Ecto neural progenitor cell (in vitro differentiated cells): Measurements from ENCODE around the gene CNTNAP2.
"Not testable (repeated sequence)": the region's sequence is repeated elsewhere in the genome, so short reads cannot be mapped to it uniquely, and the experiment has no call there.

Experiments
- DNase-seq: peaks from one replicate; pipeline ENCODE4 v3.0.0-alpha.2; 2018; ENCODE audit warnings: low spot score

CNTNAP2 gene

GRCh38 chr7:147567043-147567442, 1450.4 kb downstream of the CNTNAP2 start:
- no peak for DNase-seq

GRCh38 chr7:147569116-147569913, 1452.7 kb downstream of the CNTNAP2 start:
- DNase-seq: no peak

GRCh38 chr7:147570390-147570789, 1453.8 kb downstream of the CNTNAP2 start:
- DNase-seq: no peak

GRCh38 chr7:147571436-147572185, 1455.0 kb downstream of the CNTNAP2 start:
- DNase-seq: no peak

GRCh38 chr7:147578196-147578595, 1461.6 kb downstream of the CNTNAP2 start:
- DNase-seq: no peak

GRCh38 chr7:147579148-147579547, 1462.5 kb downstream of the CNTNAP2 start:
- DNase-seq: no peak

- DNase-seq: peak; percentile 57
These were observed 1468.2 kb downstream of the CNTNAP2 start for GRCh38 chr7:147584771-147585193.

GRCh38 chr7:147586110-147586509, 1469.5 kb downstream of the CNTNAP2 start:
- DNase-seq: no peak

GRCh38 chr7:147586526-147586925, 1469.9 kb downstream of the CNTNAP2 start:
- DNase-seq: no peak

- DNase-seq: no peak
These were observed 1476.9 kb downstream of the CNTNAP2 start for GRCh38 chr7:147593271-147594057.

GRCh38 chr7:147595042-147595441, 1478.4 kb downstream of the CNTNAP2 start:
- DNase-seq: no peak

- not testable (repeated sequence) for DNase-seq
These were observed 1482.1 kb downstream of the CNTNAP2 start for GRCh38 chr7:147598687-147599086.

- no peak for DNase-seq
These were observed 1488.7 kb downstream of the CNTNAP2 start for GRCh38 chr7:147605323-147605722.

- DNase-seq: peak; percentile 49
These were observed 1490.7 kb downstream of the CNTNAP2 start for GRCh38 chr7:147607157-147607800.

- DNase-seq: no peak
These were observed 1494.8 kb downstream of the CNTNAP2 start for GRCh38 chr7:147611431-147611830.

- no peak for DNase-seq
These were observed 1518.7 kb downstream of the CNTNAP2 start for GRCh38 chr7:147635288-147635687.

- DNase-seq: no peak
These were observed 1520.0 kb downstream of the CNTNAP2 start for GRCh38 chr7:147636553-147636952.

- no peak for DNase-seq
These were observed 1522.0 kb downstream of the CNTNAP2 start for GRCh38 chr7:147638566-147638965.

GRCh38 chr7:147639037-147639436, 1522.4 kb downstream of the CNTNAP2 start:
- no peak for DNase-seq

GRCh38 chr7:147639751-147640150, 1523.2 kb downstream of the CNTNAP2 start:
- DNase-seq: no peak

GRCh38 chr7:147640821-147641220, 1524.2 kb downstream of the CNTNAP2 start:
- no peak for DNase-seq

- DNase-seq: no peak
These were observed 1530.0 kb downstream of the CNTNAP2 start for GRCh38 chr7:147646568-147646967.
